ENCODE results near the gene ANKRD24.

DNA sequence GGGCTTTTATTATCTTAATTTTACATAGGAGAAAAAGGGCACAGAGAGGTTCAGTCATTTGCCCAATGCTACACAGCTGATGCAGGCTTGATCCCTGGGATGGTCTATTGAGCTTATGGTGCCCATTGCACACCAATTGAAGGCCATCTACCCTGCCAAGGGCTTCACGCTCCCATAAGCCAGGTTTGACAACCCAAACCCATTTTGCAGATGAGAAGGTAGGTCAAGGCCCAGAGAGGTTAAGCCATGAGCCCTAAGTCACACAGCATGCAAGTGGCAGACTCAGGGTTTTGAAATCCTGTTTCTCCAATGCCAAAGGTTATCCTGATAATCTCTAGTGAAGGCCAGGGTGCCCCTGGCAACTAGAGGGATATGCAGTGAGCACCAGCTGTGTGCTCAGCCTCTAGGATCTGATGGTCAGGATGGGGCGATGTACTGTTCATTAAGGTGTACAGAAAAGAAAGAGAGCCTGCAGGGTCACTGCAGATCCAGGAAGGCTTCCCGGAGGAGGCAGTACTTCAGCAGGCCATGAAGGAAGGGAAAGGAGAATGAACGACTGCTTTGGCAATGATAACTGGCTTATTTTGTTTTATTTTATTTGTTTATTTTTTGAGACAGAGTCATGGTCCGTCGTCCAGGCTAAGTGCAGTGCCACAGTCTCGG lies 20.9 kb upstream of the ANKRD24 start:
- TF ChIP-seq, protein P1, sequence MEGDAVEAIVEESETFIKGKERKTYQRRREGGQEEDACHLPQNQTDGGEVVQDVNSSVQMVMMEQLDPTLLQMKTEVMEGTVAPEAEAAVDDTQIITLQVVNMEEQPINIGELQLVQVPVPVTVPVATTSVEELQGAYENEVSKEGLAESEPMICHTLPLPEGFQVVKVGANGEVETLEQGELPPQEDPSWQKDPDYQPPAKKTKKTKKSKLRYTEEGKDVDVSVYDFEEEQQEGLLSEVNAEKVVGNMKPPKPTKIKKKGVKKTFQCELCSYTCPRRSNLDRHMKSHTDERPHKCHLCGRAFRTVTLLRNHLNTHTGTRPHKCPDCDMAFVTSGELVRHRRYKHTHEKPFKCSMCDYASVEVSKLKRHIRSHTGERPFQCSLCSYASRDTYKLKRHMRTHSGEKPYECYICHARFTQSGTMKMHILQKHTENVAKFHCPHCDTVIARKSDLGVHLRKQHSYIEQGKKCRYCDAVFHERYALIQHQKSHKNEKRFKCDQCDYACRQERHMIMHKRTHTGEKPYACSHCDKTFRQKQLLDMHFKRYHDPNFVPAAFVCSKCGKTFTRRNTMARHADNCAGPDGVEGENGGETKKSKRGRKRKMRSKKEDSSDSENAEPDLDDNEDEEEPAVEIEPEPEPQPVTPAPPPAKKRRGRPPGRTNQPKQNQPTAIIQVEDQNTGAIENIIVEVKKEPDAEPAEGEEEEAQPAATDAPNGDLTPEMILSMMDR (conservative IDR thresholded peaks at IDR 0.05; ENCODE audit: low read depth, low read length): no peak
- TF ChIP-seq EZH2 (IDR thresholded peaks at IDR 0.05; ENCODE audit: borderline replicate concordance, low read depth, low read length, poor library complexity, severe bottlenecking): no peak

Measured in A673 (cell line).